Sigmoid colon (tissue), 7 donors: Measurements from ENCODE around the gene KIRREL3. TPM values are rescaled to one million over a fixed set of nuclear protein-coding genes. Genes with fewer than 3 reads are reported as not detected.

Experiments
- DNase-seq: peaks from one replicate; pipeline ENCODE4 v3.0.0-alpha.2; 2019
- H3K27ac ChIP-seq, 4 donors: fragments of 200-600 bp; sonication (generic); one replicate each; pipeline ENCODE4 v1.5.1; 2016 to 2019; ENCODE audit warnings: mild to moderate bottlenecking in 1 of 4
- H3K27me3 ChIP-seq, 3 donors: fragments of 200-600 bp; sonication (generic); one replicate each; pipeline ENCODE4 v1.5.1; 2019; ENCODE audit warnings: mild to moderate bottlenecking in 1 of 3
- H3K36me3 ChIP-seq, 4 donors: fragments of 200-600 bp; sonication (generic); one replicate each; pipeline ENCODE4 v1.5.1; 2016 to 2019
- H3K4me1 ChIP-seq, 4 donors: fragments of 200-600 bp; sonication (generic); one replicate each; pipeline ENCODE4 v1.5.1; 2017 to 2019
- H3K4me3 ChIP-seq, 4 donors: fragments of 200-600 bp; sonication (generic); one replicate each; pipeline ENCODE4 v1.5.1; 2017 to 2019; ENCODE audit warnings: mild to moderate bottlenecking in 2 of 4, moderate library complexity in 1 of 4
- H3K9me3 ChIP-seq, 4 donors: fragments of 200-600 bp in 3 of 4; sonication (generic) in 3 of 4; one replicate each; pipeline versions ENCODE4 v1.5.1 to v1.6.1; 2013 to 2019
- EP300 ChIP-seq, 4 donors: sonication (generic); formaldehyde crosslinking; IDR thresholded peaks; one replicate each; pipeline ENCODE4 v1.6.1; 2017; ENCODE audit warnings: antibody characterized with exemption in 4 of 4
- POLR2A ChIP-seq, 2 donors: fragments of 450-650 bp; IDR thresholded peaks; one replicate each; pipeline ENCODE4 v1.6.1; 2016; ENCODE audit warnings: antibody characterized with exemption in 2 of 2, mild to moderate bottlenecking in 2 of 2, moderate library complexity in 2 of 2
- POLR2AphosphoS5 ChIP-seq, 4 donors: sonication (generic); formaldehyde crosslinking; IDR thresholded peaks; one replicate each; pipeline ENCODE4 v1.6.1; 2017; ENCODE audit warnings: antibody characterized with exemption in 4 of 4
- WGBS, 2 donors: extraction: QIAGEN DNeasy Blood & Tissue Kit; methylation state at CpG; one replicate each; pipeline ENCODE4 v1.1.7; 2013; 5-methylcytosine and 5-hydroxymethylcytosine counted together
- intact Hi-C: fragments of 100-400 bp; cut with DNase I; formaldehyde crosslinking; loops from one replicate; pipeline ENCODE4 v1.15.1; 2023
- polyA plus RNA-seq, 3 donors: library from polyadenylated mRNA; stranded (reverse); fragments of 200-250 nt; gene quantifications; one replicate each; pipeline ENCODE4 v1.2.3, GENCODE V29; 2013
- total RNA-seq, 4 donors: library from RNA; depleted of rRNA; stranded (reverse); fragments of >200 nt; gene quantifications; one replicate each; pipeline ENCODE4 v1.1.0, GENCODE V29; 2016
- TF ChIP-seq, protein P1 (sequence below), 4 experiments: fragments of 450-650 bp in 3 of 4; fragments of 200-600 bp in 1 of 4; IDR thresholded peaks; one replicate each; pipeline ENCODE4 v1.5.1; 2016 to 2019; ENCODE audit warnings: antibody characterized with exemption in 4 of 4, mild to moderate bottlenecking in 3 of 4, moderate library complexity in 2 of 4
- donor health status: healthy with polysubstance abuse.
- donor health status: Bipolar disorder and iron deficiency.
- donor health status: healthy.

KIRREL3 gene
- total and polyA plus RNA-seq, 7 donors, result under 0.01 to 3.3 (median 1.0) TPM

GRCh38 chr11:126573325-126573978, 427.1 kb downstream of the KIRREL3 start:
- Histone ChIP-seq H3K36me3 (no peaks in the 10 kb centered on the region), H3K27me3 (peaks cover 0 to 29% (median 0%) of the 10 kb centered on the region in 3 donors), H3K4me1 (no peaks in the 10 kb centered on the region), H3K4me3 (no peak overlapping the region), H3K27ac (no peak overlapping the region), H3K9me3 (no peaks in the 10 kb centered on the region)
- WGBS, 2 donors, result 42 to 59% methylated on average over 11 of the region's 11 CpGs
- DNase-seq, result no peak
- intact Hi-C loops, result no loop called here
- TF ChIP-seq POLR2AphosphoS5 (IDR thresholded peaks at IDR 0.05) (no peak), EP300 (IDR thresholded peaks at IDR 0.05) (no peak), POLR2A (IDR thresholded peaks at IDR 0.05) (no peak)
- TF ChIP-seq, protein P1, sequence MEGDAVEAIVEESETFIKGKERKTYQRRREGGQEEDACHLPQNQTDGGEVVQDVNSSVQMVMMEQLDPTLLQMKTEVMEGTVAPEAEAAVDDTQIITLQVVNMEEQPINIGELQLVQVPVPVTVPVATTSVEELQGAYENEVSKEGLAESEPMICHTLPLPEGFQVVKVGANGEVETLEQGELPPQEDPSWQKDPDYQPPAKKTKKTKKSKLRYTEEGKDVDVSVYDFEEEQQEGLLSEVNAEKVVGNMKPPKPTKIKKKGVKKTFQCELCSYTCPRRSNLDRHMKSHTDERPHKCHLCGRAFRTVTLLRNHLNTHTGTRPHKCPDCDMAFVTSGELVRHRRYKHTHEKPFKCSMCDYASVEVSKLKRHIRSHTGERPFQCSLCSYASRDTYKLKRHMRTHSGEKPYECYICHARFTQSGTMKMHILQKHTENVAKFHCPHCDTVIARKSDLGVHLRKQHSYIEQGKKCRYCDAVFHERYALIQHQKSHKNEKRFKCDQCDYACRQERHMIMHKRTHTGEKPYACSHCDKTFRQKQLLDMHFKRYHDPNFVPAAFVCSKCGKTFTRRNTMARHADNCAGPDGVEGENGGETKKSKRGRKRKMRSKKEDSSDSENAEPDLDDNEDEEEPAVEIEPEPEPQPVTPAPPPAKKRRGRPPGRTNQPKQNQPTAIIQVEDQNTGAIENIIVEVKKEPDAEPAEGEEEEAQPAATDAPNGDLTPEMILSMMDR (IDR thresholded peaks at IDR 0.05), result no peak

DNA sequence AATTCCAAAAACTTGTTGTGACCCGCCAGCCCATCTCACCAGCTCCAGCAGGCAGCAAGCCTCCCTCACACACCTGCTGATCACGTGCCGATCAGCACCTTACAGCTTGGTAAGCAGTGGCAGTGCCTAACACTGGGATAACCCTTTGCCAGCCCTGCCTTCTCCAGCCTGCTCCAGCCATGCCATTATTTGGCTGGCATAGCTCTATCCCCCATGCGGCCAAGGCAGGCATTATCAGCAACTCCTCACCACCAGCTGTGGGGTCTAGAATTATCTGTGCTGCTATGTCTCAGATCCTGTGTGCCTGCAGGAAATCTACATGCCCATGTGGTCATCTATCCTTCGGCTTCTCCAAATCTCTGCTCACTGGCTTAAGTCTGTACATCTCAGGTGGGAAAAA, 430.1 kb downstream of the KIRREL3 start:
- H3K9me3 ChIP-seq, result no peaks in the 10 kb centered on the region
- no peak for DNase-seq
- H3K4me1 ChIP-seq, result no peaks in the 10 kb centered on the region
- H3K27me3 ChIP-seq, result peaks cover 0 to 29% (median 0%) of the 10 kb centered on the region in 3 donors
- no peak overlapping the region for H3K27ac ChIP-seq
- no peak overlapping the region for H3K4me3 ChIP-seq
- TF ChIP-seq POLR2A (IDR thresholded peaks at IDR 0.05) (no peak), POLR2AphosphoS5 (IDR thresholded peaks at IDR 0.05) (no peak), EP300 (IDR thresholded peaks at IDR 0.05) (no peak)
- TF ChIP-seq, protein P1 (IDR thresholded peaks at IDR 0.05), result no peak
- no peaks in the 10 kb centered on the region for H3K36me3 ChIP-seq
- intact Hi-C loops, result no loop called here
- 69 to 73% methylated on average over 5 of the region's 5 CpGs for WGBS, 2 donors

DNA sequence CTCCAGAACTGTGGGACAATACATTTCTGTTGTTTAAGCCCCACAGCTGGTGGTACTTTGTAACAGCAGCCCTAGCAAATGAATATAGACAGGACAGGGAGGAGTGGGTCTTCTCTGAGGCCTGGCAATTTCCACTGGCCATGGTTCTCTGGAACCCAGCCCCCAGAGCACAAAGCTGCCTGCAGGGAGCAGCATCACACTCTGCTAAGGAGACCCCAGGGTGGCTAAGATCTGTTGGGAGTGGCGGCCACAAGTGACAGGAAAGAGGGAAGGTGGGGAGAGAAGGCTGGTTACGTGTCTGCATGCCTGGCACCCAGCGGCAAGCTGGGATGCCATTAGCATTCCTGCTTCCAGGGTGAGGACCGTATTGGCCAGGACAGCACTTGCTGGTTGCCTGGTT, 433.2 kb downstream of the KIRREL3 start:
- Histone ChIP-seq H3K4me1 (no peaks in the 10 kb centered on the region), H3K4me3 (no peak overlapping the region), H3K27me3 (peaks cover 0 to 37% (median 0%) of the 10 kb centered on the region in 3 donors), H3K27ac (no peak overlapping the region), H3K9me3 (no peaks in the 10 kb centered on the region), H3K36me3 (no peaks in the 10 kb centered on the region)
- TF ChIP-seq POLR2A (IDR thresholded peaks at IDR 0.05) (no peak), EP300 (IDR thresholded peaks at IDR 0.05) (no peak)
- intact Hi-C loops, result no loop called here
- no peak for DNase-seq
- WGBS, 2 donors, result 63 to 71% methylated on average over 4 of the region's 4 CpGs

DNA sequence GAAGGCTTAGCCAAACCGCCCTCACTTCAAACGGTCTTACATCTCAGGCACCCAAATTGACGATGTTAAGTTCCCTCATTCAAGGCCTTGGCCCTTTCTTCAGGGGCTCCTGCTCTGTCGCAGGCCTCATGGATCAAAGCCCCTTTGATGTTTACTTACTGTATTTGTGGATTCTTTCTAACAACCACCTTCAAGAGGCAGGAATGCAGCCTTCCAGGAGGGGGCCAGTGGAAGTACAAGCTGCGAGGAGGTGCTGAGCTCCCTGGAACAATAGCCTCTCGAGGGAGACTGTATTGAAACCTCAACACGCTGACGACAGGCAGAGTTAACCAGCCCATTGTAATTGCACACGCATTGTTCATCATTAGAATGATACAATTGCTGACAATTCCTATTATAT, 436.0 kb downstream of the KIRREL3 start:
- Histone ChIP-seq H3K27ac (no peak overlapping the region), H3K36me3 (no peaks in the 10 kb centered on the region), H3K9me3 (no peaks in the 10 kb centered on the region), H3K4me3 (no peak overlapping the region), H3K4me1 (no peaks in the 10 kb centered on the region), H3K27me3 (peaks cover 0 to 21% (median 2%) of the 10 kb centered on the region in 3 donors)
- 7 to 17% methylated on average over 9 of the region's 9 CpGs for WGBS, 2 donors
- no peak for TF ChIP-seq POLR2A (IDR thresholded peaks at IDR 0.05)
- intact Hi-C loops, result no loop called here
- no peak for DNase-seq

DNA sequence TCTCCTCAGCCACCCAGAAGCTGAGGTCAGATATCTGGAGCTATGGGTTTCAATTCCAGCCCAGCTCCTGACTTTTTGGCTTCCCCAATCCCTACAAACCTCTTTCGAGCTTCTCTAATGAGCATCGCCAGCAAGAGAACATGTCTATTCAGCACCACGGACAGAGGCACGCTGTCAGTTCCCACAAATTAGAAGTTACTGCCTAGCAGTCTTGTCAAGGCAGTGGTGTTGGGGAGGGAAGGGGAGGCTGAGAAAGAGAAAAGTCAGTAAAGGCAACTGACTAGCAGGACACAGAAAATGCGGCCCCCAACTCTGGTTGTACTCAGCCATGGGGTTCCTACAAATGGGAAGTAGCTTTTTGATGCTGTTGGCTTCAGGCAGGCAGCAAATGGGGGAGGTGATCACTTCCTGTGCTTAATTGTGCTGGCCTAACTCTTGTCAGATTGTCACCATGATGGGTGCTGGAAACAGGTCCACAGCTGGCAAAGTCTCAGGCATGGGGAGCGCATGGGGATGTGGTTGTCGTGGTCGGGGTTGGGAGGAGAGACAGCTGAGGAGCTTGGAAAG, 439.2 kb downstream of the KIRREL3 start:
- H3K36me3 ChIP-seq, result no peaks in the 10 kb centered on the region
- H3K4me3 ChIP-seq, result no peak overlapping the region
- no peaks in the 10 kb centered on the region for H3K9me3 ChIP-seq
- no peaks in the 10 kb centered on the region for H3K4me1 ChIP-seq
- intact Hi-C loops, result no loop called here
- 31 to 34% methylated on average over 8 of the region's 8 CpGs for WGBS, 2 donors
- TF ChIP-seq, protein P1 (IDR thresholded peaks at IDR 0.05), result no peak
- TF ChIP-seq EP300 (IDR thresholded peaks at IDR 0.05), result no peak
- TF ChIP-seq POLR2A (IDR thresholded peaks at IDR 0.05), result no peak
- TF ChIP-seq POLR2AphosphoS5 (IDR thresholded peaks at IDR 0.05), result no peak
- no peak for DNase-seq
- no peak overlapping the region for H3K27ac ChIP-seq
- H3K27me3 ChIP-seq, result peaks cover 0 to 21% (median 2%) of the 10 kb centered on the region in 3 donors
